SHP77 (cell line): Measurements from ENCODE around the gene DAAM2.

Source experiments
- DNase-seq, 2 experiments: peaks; one replicate each; lab custom pipeline; 2025; lab: John Stamatoyannopoulos, UW

The DAAM2 gene

GRCh38 chr6:39929733-39930461 is 137.7 kb downstream of the DAAM2 start:
- DNase-seq = no peak

DNA sequence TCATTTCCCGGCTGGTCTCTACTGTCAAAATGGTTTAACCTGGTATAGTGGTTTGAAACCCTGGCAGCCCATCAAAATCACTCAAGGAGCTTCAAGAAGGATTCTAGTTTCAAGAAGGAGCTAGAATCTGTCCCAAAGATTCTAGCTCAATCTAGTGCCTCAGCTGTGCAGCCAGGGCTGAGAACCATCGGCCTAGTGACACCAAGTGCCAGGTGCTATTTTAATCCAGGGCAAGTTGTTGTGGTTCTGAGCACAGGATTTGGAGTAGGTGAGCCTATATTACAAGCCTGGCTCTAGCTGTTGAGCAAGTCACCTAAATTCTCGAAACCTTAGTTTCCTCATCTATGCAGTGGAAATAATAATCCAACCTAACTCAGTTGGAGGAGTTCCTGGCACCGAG is 138.4 kb downstream of the DAAM2 start:
- no peak for DNase-seq

DNA sequence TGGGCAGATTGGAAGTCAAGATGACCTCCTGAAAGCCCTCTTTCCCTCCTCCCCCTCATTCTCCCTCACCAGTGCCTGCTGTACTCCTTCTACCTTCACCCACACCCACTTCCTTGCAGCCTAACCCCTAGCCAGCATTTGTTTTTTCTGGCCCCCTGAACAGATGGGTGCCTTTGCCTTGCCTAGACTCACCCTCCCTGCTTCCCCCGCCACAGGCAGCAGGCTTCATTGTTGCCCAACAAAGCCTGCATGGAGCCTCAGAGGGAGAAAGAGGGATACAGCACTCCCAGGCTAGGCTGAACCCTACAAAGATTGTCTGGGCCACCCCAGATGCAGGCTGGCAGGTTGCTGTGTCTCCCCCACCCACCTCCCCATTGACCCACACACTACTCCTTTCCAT is 139.4 kb downstream of the DAAM2 start:
- DNase-seq = no peak

- no peak for DNase-seq
Measured at GRCh38 chr6:39932386-39932910, 140.3 kb downstream of the DAAM2 start.

DNA sequence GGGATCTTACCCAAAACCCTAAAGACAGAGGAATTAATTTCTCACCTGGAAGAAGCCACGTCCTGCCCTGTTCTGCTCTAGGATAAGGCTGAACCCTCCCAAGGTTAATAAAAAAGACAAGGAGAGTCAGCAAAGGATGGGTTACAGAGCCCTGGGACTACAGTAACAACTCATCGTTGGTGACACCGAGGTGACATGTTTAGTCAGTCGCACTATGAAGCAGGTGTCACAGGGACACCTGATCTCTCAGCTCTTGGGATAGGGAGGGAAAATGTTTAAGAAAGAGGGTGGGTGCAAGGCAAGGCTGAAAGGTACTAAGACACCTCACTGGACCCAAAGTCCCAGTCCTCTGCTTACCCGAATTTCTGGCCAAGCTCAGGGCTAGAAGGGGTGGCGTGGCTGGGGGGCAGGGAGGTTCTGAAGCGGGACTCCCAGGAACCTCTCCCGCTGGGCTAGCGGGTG is 141.5 kb downstream of the DAAM2 start:
- no peak for DNase-seq

DNA sequence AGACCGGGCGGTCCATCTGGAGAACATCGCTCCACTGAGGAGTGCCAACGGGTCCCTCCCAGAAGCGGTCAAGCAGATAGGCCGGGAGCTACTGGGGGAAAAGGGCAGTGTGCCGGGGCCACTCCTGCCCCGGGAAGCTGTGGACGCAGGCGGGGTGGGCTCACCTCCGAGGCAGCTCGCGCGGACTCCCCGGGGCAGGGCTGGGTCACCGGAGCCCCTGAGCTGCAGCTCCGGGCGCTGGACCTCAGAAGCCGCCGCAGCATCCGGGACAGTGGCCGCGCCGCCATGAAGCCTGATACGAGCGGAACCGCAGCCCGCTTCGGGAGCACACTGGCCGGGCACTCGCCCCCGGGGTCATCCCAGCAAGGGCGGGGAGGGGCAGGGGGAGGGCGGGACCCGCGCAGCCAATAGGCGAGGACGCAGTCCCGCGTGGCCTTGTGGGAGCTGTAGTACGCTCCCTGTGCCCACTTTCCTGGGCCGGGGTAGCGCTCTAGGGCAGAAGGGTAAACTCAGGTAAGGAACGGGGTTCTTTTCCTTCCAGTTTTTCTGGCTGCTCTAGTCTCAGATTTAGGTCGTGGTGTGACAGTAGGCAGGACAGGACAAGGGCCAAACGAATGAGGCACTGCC is 142.1 kb downstream of the DAAM2 start, which contains the start of gene MOCS1:
TSS of gene MOCS1 (minus strand) at position 332 of the 627 bp plus-strand sequence. CDS start at position 287, 45 bp downstream.
- DNase-seq = peak; percentile 48 to 72

DNA sequence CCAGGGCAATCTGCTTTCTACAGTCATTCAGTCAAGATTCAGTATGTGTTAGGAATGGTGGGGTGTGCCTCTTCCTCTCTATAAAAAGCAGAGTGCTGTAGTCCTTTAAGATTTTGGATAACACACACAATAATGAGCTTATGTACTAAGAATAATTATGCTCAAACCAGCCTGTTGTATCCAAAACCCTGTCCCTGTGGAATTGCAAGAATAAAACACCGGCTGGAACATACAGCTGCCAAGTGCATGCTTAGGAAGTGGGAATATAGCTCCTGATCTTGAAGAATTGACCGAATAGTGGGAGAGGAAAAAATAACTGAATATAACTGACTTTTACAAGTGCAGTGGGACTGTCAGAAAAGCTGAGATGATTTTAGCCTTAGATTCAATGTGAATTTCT is 143.1 kb downstream of the DAAM2 start:
- no peak for DNase-seq

GRCh38 chr6:39936857-39937256 is 144.7 kb downstream of the DAAM2 start:
- DNase-seq = no peak

DNA sequence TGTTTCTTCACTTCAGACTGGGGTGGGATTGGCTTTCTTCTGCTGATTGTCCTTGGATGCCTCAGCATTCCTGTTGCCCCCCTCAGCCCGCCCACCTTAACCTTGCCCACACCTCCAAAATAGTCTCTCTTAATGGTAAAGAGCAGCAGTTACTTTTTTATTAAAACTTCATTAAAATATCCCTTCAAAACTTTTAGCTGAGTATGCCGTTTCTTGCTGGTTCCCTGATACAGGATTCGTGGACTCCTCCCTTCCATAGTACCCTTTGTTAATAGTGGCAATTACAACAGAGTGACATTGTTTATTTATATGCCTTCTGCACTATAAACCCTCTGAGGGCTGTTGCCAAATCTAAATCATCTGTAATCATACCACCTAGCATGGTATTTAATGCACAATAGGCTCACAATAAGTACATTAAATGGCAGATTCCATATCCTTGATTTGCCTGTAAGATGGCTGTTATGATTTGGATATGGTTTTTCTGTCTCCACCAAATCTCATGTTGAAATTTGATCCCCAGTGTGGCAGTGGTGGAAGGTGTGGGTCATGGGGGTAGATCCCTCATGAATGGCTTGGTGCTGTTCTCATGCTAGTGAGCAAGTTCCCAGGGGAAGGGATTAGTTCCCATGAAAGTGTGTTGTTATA is 145.6 kb downstream of the DAAM2 start:
- no peak for DNase-seq

DNA sequence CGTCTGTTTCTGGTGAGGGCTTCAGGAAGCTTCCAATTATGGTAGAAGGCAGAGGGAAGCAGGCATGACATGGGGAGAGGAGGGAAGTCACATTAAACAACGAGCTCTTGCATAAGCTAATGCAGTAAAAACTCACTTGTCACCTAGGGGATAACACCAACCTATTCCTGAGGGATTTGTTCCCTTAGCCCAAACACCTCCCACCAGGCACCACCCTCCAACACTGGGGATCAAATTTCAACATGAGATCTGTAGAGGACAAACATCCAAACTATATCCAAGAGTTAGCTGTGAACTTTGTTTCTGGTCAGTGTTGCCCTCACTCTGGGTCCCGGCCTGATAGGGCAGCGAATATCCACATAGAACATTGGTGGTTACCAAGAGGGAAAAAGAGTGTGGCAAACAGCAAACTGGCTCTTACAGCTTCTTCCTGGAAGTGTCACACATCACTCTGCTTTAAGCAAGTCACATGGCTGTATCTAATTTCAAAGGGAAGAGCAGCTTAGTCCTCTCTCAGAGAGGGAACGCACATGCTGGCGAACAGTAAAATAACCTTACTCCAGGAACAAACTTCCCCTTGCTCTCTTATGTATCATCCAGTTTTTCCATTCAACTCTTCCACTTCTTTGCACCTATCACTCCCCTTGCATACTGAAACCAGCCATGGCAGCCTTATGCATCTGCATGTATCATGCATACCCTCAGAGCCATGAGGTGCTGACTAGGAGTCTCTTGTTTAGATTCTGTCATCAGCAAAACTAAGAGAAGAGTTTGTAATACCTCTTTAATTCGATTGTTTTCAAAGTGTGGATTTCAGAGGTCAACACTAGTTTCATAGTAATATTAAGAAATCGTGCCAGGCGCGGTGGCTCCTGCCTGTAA is 146.8 kb downstream of the DAAM2 start:
- DNase-seq = no peak

DNA sequence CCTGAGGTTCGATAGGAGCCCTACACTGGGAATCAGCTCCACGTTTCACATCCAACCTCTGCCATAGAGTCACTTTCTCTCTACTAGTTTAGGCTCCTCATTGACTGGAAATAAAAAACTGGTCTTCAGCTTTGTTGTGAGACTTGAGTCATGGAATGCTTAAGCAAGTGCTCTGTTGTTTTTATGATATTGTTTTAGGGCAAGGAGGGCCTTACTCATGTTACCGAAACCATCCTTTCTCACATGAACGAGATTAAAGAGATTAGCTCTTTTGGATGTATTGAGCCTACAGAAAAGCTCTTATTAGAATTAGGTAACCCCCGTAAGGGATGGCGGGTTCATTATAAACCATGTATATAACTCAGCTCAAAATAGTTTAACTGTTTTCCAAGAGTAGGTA is 149.0 kb downstream of the DAAM2 start:
- no peak for DNase-seq

GRCh38 chr6:39941820-39942219 is 149.6 kb downstream of the DAAM2 start:
- no peak for DNase-seq

- DNase-seq = no peak
Measured at GRCh38 chr6:39942903-39943580, 150.9 kb downstream of the DAAM2 start.

GRCh38 chr6:39945626-39946025 is 153.4 kb downstream of the DAAM2 start:
- no peak for DNase-seq

DNA sequence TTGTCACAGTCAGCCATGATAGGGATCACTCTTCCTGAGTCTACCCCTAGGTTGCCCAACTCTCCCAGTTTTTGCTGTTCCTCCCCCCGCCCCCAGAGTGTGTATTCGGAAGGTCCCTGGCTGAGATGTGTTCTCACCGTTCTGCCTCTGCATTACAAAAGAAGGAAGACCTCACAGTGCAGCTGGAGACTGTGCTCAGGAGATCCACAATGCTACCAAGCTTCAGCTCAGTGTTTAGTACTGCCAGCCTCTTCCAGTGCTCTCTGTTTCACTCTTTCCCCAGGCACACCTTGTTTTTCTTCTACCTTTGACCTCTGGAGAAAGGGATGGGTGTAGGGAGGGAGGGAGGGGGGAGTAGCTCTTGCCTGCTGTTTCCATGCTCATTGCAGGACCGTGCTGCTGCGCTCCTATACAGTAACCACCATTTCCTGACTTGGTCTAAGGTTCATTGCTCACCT is 155.5 kb downstream of the DAAM2 start:
- DNase-seq = no peak

DNA sequence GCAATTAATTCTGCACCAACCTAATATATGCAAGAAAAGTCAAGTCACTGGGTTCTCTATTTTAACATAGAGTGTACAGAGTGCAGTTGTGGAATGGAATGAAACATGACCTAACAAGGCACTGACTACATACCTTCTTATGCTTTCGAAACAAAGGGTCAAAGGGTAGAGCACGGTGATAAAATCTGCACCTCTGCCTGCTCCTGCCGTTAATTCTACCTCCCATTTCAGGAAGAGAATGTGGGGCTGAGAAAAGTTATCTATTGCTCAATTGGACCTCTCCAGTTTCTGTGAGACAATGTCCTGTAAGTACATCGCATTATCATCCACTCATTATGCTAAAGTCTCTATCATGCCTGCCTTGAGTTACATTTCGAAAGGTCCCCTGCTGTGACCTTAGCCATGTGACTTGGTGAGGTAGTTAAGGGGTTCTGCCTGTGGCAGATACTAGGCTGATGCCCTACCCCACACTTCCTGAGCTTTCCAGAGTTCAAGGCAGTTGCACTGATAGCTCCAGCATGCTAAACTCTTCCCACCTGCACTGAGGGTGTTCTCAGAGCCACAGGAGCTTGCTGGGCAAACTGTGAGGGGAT is 156.1 kb downstream of the DAAM2 start:
- no peak for DNase-seq

- no peak for DNase-seq
Measured at GRCh38 chr6:39950125-39950720, 158.0 kb downstream of the DAAM2 start.

GRCh38 chr6:39951191-39951590 is 159.0 kb downstream of the DAAM2 start:
- no peak for DNase-seq

DNA sequence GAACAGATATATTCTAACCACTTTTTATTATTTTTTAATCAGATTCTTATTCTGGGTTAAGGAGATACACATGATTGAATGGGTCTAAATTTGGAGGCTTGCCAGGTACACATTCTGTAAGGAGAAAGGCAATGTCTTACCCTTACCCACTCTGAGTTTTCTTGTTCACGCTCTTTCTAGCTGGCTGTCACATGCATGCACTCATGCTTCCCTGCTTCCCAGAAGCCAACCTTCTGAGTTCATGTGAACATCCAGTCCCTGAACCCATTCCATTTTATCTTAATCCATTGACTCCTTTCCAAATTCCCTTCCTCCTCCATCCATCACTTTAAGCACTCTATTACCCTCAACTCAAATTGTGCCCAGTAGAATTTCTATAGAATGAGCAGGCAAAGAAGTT is 159.5 kb downstream of the DAAM2 start:
- DNase-seq = no peak

GRCh38 chr6:39952167-39952566 is 160.0 kb downstream of the DAAM2 start:
- DNase-seq = no peak
